Hematopoietic multipotent progenitor cell treated with erythropoietin and hydrocortisone succinate and interleukin-3 and kit ligand, for 15 days (in vitro differentiated cells): ENCODE measurements around the gene FANK1.
"Not testable (repeated sequence)": the region's sequence is repeated elsewhere in the genome, so short reads cannot be mapped to it uniquely, and the experiment has no call there.

Source experiments
- DNase-seq: peaks from one replicate; pipeline ENCODE4 v3.0.0-alpha.2; 2015; ENCODE audit warnings: low spot score

FANK1 gene

DNA sequence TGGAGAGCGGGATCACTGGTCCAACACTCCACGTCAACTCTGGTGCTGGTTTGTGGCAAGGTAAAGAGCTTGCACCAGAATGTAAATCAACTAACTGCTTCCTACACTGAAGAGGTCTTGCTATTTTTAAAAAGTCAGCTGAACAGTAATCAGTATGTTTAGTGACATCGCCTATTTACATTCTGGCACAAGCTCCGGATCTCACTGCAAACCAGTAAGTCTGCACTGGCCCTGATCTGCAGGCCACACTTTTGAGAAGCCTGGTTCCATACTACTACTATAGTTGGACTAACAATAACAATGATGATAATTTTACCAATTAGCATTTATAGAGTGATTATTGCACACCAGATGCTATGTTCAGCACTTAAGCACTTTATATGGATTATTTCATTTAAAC is 6.9 kb upstream of the FANK1 start:
- not testable (repeated sequence) for DNase-seq

DNA sequence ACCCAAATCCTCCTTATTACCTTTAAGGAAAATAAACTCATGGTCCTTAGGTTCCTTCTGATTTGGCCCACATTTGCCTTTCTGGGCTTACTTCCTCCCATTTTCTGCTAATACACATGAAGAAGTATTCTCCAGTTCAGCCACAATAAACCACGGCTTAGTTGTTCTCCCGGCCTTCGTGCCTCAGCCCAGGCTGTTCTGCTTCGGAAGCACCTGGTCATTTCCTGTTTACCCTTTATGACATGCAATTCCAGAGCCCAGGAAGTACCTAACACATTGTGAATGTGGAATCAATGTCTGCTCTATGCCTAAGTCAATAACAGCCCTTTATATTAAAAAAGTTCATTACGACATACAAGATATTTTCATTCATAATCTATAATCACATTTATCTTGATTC is 4.0 kb upstream of the FANK1 start:
- DNase-seq = not testable (repeated sequence)

DNA sequence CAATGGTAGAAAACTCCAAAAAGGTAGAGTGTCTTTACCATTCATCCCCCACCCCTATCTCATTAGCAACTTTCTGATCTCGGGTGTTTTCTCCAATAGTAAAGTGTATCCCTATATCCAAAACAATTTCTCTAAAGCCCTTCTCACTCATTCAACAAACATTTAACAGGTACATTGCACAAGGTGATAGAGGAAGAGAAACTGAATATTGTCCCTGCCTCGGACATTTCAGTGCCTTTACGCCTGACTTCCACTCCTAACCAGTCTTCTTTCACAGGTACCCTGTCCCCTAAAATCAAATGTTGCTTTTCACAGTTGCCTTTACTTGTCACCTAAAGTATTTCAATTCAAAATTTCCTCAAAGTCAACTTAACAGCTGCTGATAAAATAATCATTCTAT is 2.2 kb upstream of the FANK1 start:
- DNase-seq = not testable (repeated sequence)

DNA sequence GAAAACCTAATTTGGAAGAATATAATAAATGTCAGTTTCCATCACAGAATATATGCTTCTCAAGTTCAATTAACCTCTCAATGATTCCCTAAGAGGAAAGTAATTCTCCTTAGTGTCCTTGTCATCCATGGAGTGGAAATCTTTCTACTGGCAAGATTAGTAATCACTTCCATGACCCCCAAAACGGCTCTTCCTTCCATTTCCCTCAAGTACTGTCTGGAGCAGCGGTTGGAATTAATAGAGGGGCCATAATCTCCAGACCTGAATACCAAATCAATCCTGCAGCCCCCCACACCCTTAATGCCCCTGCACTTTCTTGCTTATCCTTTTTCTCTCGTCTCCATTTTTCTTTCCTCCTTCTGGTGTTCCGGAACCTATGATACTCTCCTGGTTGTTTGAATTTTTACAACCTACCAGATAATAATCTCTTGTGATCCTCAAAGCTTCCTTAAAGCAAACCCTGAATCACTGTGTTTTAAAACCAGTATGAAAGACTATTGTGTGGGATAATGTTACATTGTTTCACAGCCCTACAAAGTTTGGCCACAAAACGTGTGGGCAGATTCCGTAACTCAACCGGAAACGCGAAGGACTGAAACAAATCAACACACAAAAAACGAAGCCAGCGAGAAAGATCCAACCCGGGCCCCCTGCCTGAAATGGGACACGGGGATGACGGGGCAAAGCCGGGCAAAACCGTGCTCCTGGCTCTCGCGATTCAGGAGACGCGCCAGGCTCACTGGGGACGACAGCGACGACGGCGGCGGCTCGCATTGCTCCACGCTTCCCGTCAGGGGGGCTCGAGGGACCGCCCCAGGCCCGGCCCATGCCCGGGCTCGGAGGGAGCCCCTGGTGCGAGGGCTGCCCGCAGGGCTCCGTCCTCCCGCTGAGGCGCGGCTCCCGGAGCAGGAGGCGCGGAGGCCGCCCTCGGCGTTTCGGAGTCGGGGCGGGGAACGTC is 955 bp upstream of the FANK1 start:
- peak; percentile 45 for DNase-seq

DNA sequence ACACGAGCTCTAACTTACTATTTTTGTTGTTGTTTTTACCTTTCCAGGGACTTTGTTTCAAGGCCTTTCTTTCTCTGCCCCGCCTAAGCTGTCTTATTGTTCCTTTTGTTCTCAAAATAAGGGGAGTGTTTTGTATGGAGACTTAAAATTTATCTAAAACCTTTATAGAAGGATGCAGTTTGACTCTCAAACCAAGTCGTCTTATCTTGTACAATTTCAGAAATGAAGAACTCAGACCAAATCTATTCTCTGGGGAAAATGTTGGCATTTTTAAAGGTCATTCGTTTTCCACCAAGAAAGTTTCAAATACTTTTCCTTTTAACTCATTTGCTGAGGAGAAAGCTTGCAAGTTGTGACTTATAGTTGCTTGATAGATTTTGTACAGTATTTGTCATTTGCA is 953 bp downstream of the FANK1 start:
- not testable (repeated sequence) for DNase-seq

DNA sequence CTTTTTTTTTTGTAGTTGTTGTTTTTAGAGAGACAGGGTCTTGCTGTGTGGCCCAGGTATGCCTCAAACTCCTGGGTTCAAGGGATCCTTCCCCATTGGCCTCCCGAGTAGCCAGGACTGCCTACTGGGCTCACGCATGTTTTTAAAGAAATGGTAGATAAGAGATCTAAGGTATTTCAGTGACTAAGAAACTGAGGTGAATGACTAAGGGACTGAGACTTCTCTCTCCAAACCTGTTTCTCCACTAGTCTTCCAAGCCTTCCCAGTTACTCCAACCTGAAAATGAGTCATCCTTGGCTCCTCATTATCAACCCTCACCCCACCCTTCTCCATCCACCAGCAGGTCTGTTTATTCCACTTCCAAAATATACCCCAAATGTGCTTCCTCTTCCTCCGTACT is 4.6 kb downstream of the FANK1 start:
- not testable (repeated sequence) for DNase-seq

DNA sequence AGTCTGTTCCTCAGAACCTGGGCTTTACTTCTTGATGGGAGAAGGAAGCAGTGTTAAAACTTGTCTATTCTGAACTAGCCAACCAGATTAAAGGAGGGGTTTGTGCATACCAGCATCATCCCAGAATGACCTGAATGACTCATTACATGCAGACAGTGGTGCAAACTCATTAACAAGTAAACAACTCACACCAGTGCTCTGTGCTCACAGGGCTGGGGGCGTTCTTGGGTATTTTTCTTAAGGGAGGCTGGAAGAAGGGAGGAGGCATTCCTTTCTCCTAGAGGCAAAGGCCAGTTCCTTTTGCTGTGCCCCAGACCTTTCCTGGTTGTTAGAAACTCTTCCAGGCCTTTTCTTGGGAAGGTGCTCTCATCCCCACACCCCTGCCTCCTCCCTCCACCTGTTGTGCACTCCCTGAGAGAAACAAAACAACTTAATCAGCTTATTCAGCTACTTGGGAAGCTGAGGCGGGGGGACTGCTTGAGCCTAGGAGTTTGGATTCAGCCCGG is 6.8 kb downstream of the FANK1 start:
- peak; percentile 64 for DNase-seq

DNA sequence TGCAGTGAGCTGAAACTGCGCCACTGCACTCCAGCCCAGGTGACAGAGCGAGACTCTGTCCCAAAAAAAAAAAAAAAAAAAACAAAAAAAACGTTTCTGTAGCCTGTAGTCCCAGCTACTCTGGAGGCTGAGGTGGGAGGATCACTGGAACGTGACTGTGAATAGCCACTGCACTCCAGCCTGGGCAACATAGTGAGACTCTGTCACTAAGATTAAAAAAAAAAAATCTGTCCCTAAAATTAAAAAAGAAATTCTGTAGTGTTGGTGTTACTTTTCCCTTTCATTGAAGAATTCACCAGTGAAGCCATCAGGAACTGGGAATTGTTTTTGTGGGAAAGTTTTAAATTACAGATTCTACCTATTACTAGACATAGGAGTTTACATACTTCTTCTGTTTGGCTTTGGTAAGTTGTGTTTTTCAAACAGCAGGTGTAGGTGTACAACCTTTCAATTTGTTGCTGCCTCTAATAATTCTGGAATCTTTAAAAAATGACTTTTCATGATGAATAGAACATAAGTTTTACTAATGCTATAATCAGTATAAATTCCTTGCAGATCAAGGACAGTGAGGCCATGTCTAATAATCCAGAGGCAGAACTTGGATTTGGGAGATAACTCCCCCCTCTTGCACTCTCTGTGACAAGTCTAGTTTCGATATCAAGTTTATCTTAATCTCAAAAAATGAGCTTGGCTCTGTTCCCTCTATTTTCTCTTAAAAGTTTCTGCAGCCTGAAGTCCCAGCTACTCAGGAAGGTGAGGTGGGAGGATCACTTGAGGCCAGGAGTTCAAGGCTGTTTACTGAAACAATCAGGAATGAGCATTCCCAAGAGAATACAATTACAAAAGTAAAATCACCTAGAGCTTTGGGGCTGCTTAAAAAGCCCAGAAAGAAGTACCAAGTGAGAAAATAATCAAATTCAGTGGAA is 9.0 kb downstream of the FANK1 start:
- not testable (repeated sequence) for DNase-seq

DNA sequence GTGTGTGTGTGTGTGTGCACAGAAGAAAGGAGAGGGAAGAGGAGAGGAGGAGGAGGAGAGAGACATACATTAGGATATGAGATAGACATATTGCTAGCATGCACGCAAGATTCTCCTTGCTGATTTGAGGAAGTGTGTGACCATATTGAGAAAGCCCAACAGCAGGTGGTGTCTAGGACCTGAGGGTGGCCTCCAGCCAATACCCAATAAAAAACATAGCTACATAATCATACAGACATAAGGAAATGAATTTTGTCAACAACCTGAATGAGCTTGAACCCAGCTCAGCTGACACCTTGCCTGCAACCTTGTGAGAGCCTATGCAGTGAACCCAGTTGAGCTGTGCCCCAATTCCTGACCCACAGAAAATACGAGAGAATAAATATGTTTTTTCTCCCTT is 11.2 kb downstream of the FANK1 start:
- DNase-seq = not testable (repeated sequence)

DNA sequence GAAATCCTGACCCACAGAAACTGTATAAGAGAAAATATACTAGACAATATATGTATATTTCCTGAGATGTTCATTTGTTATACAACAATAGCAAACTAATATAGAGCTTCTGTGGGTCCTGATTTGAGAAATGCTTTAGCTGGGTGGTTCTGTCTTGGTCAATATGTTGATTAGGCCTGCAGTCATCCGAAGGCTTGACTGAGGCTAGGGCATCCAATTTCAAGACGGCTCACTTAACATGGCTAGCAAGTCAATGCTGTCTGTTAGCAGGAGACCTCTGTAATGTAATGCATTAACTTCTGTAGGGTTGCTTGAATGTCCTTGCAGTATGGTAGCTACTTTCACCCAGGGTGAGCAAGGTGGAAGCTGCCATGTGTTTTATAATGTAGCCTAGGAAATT is 12.4 kb downstream of the FANK1 start:
- not testable (repeated sequence) for DNase-seq

DNA sequence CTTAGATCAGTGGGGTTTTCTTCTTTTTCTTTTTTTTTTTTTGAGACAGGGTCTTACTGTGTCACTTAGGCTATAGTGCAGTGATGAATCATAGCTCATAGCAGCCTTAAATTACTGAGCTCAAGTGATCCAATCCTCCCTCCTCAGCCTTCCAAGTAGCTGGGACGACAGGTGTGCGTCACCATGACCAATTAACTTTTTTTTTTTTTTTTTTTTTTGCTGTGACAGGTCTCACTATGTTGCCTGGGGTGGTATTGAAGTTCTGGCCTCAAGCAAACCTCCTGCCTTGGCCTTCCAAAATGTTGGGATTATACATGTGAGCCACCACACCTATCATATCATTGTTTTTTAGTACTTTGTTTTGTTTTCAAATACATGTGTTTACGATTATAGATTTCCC is 13.1 kb downstream of the FANK1 start:
- not testable (repeated sequence) for DNase-seq

DNA sequence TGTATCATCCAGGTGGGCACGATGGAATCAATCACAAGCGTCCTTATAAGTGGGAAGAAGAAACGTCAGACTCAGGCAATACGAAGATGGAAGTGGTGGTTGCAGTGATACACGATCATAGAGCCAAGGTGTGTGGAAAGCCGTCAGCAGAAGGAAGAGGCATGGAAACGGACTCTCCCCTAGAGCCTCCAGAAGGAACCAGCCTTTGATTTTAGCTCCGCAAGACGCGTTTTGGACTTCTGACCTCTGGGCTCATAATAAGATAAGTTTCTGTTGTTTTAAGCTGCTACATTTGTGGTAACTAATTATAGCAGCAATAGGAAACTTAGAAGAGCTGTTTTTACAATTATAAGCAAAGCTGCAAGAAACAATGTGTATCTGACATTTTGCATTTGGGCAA is 14.8 kb downstream of the FANK1 start:
- no peak for DNase-seq

DNA sequence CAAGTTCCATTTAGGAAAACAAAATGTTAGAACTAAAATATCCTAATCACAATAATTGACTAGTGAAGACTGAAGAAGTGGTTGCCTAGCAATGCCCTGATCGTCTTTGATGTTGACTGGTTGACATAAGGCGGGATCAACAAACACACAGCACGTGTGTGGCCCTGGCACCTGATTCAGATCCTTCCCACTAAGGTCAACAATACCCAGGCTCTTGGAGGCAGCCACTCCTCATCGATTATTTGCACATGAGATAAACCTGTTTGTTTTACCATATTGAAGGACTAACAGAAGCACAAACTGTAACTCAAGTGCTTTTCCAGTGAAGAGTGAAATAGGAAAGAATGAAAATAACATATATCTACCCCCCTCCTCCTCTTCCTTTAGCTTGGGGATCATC is 15.6 kb downstream of the FANK1 start:
- DNase-seq = no peak

DNA sequence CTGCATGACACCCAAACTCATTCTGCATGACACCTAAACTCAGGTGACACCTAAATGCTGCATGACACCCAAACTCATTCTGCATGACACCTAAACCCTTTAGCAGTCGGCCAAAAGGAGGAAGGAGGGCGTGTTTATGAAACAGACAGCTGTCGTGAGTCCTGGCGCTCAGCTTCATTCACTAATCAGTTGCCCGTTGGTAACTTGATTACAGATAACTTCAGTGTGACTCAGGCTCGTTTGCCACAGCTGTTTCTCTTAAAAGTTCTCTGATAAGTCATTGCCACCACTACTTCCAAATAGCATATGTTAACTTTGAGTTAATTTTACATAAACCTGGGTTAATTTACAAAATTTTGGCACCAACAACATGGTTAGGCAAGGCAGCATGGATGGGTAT is 16.9 kb downstream of the FANK1 start:
- DNase-seq = peak; percentile 91

DNA sequence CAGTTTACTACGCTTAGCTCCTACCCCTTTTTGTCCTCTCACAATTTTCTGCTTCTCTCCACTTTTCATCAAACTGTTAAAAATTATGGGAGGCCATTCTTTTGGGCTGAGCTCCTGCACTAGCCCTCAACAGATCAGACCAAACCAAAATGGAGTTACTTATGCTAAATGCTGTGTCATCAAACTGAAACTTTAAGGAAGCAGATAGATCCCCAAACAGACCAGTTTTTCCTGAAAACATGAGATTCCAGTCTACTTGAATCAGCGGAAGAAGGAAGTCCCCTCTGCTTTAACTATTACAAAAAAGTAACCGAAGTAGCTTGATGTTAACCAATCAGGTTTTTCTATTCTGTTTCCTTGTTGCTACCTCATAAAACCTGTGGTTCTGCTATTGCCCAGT is 20.6 kb downstream of the FANK1 start:
- DNase-seq = no peak

DNA sequence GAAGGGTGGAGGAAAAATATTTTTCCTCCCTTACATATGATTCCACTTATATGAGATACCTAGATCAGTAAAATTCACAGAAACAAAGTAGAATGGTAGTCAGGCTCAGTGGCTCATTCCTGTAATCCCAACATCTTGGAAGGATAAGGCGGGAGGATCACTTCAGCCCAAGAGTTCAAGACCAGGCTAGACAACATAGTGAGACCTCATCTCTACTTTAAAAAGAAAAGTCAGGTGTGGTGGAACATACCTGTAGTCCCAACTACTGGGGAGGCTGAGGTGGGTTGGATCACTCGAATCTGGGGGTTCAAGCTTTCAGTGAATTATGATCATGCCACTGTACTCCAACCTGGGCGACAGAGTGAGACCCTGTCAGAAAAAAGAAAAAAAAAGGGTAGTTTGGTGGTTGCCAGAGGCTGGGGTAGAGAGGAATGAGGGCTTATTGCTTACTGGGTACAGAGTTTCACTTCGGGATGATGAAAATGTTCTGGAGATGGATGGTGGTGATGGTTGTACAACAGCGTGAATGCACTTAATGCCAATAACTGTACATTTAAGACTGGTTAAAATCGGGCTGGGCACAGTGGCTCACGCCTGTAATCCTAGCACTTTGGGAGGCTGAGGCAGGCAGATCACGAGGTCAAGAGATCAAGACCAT is 21.5 kb downstream of the FANK1 start:
- DNase-seq = not testable (repeated sequence)

DNA sequence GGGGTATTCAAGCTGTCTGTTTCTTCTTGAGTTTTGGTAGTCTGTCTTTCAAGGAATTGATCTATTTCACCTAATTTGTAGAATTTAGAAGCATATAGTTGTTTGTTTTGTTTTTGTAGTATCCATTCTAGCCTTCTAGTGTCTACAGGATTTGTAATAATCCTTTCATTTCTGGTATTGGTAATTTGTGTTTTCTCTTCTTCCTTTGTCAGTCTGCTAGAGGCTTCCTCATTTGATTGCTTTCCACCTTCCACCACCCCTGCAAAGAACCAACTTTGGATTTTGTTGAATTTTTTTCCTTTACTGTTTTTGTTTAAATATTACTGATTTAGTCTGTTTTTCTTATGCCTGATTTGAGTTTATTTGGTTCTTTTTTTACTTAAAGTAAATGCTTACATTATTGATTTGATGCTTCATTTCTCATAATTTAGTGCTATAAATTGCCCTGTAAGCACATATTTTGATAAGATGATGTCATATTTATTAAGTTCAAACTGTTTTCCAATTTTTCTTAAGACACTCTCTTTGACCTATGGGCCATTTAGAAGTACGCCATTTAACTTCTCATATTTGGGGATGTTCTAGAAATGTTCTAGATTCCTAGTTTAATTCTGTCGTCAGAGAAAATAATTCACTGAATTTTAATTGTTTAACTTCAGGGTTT is 25.4 kb downstream of the FANK1 start:
- DNase-seq = not testable (repeated sequence)

DNA sequence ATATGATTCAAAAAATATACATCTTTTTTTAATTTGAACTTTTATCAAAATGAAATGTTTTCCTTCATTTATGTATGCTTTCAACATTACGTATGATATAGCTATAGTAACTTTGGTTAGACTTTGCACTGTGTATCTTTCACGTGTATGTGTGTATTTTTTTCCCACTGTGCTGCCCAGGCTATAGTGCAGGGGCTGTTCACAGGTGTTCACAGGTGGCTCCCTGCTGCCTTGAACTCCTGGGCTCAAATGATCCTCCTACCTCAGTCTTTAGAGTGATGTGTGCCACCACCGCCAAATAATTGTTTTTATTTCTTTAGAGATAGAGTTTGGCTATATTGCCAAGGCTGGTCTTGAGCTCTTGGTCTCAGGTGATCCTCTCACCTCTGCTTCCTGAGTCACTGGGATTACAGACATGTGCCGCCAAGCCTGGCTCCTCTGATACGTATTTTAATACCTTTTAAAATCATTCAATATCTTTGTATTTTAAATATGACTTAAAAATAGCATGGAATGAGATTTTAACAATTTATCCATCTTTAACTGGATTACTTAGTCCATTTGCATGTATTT is 29.0 kb downstream of the FANK1 start:
- no peak for DNase-seq

DNA sequence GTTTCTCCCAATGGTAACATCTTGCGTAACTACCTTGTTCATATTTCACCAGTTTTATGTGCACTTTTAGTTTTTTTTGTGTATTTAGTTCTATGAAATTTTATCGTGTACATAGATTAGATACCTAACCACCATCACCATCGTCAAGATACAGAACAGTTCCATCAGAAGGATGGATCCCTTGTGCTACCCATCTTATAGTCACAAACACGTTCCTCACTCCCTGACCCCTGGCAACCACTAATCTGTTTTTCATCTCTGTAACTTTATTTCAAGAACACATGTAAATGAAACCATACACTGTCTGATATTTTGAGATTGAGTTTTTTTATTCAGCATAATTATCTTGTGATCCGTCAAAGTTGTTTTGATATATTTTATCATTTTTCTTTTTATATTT is 29.9 kb downstream of the FANK1 start:
- DNase-seq = no peak

DNA sequence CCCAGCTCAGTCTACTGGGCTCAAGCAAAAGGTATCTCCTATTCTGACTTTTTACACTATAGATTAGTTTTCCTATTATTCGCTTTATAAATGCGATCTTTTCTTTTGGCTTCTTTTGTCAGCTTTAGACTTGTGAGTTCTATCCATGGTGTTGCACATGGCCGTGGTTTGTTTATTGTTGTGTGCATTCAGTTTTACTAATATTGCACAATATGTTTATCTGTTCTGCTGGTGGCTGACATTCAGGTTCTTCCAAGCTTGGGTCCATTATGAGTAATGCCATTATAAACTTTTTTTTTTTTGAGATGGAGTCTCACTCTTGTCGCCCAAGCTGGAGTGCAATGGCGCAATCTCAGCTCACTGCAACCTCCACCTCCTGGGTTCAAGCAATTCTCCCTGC is 30.9 kb downstream of the FANK1 start:
- DNase-seq = not testable (repeated sequence)

DNA sequence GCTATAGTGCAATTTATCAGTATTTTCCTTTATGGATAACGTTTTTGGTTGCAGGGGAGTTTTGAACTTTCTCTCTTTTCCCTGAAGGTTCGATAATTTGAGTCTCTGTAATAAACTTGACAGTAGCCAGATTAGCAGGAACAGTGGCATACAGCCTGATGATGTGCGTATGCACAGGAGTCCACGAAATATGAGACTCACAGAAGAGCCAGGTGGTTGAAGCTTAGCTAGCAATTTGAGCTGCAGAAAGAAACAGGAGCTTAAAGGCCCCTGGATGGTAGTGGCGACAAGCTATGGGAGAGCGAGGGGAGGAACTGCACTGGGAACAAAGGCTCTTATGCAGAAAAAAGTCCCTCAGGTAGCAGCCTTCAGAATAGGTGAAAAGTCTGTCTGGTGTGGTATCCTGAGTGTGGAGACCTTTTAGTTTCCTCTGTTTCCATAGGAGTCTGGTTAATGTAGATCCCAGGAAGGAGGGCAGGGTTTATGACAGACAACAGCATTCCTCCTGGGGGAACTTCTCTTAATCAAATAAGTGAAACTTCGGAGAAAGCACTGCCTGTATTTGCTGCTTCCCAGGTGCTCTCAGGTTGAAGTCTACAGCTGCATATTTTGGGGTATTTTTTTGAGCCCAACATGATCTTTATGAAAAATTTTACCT is 32.7 kb downstream of the FANK1 start:
- DNase-seq = no peak
